Epithelial cell of proximal tubule (primary cell): ENCODE results near the gene AP1B1. TPM values are rescaled to one million over a fixed set of nuclear protein-coding genes. Genes with fewer than 3 reads are reported as not detected.

Experiments used
- DNase-seq: peaks from one replicate; pipeline ENCODE4 v3.0.0-alpha.2; 2011; ENCODE audit warnings: low read depth
- H3K4me3 ChIP-seq: 2 replicates; pipeline ENCODE4 v1.5.1; 2011; ENCODE audit warnings: low read depth, mild to moderate bottlenecking, low read length
- total RNA-seq: library from RNA; depleted of rRNA; stranded (reverse); fragments of >200 nt; gene quantifications from 2 replicates; pipeline ENCODE4 v1.2.3, GENCODE V29; 2015
- TF ChIP-seq, protein P1 (sequence below): conservative IDR thresholded peaks from 2 replicates; pipeline ENCODE4 v1.5.1; 2012; ENCODE audit warnings: low read depth, mild to moderate bottlenecking, low read length

The AP1B1 gene
- total RNA-seq, 1 donor from 2014 or later: 50.3 TPM

DNA sequence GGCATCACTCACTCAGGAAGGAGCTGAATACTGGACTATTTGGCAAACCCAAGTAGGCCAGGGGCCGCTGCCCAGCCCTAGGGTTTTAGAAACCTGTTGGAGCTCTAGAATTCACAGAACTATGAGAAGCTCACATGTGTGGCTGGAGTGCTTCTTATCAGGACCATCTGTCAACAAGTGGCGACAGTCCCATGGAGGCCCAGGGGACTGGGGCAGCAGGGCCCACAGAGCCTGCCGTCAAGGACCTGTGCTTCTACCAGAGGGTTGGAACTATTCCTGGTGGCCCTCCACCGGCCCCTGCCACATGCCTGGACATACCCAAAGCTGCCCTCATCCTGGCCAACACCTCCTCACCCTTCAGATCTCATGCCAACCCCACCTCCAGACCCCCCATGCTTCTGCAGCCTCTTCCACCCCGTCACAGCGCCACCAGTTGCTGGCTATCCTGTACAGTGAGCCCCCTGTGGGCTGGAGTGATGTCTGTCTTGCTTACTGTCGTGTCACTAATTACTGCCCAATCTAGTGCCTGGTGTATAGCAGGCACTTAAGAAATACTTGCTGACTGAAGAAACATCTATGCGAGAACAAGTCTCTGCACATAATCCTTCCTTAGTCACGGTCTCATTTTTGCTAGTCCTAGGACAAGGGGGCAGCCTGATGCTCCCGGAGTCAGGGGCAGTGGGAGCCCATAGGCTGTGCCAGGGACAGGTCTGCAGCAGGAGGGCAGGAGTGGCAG lies 45.6 kb downstream of the AP1B1 start:
- DNase-seq: no peak
- TF ChIP-seq, protein P1, sequence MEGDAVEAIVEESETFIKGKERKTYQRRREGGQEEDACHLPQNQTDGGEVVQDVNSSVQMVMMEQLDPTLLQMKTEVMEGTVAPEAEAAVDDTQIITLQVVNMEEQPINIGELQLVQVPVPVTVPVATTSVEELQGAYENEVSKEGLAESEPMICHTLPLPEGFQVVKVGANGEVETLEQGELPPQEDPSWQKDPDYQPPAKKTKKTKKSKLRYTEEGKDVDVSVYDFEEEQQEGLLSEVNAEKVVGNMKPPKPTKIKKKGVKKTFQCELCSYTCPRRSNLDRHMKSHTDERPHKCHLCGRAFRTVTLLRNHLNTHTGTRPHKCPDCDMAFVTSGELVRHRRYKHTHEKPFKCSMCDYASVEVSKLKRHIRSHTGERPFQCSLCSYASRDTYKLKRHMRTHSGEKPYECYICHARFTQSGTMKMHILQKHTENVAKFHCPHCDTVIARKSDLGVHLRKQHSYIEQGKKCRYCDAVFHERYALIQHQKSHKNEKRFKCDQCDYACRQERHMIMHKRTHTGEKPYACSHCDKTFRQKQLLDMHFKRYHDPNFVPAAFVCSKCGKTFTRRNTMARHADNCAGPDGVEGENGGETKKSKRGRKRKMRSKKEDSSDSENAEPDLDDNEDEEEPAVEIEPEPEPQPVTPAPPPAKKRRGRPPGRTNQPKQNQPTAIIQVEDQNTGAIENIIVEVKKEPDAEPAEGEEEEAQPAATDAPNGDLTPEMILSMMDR: no peak
- no peak overlapping the region for H3K4me3 ChIP-seq

DNA sequence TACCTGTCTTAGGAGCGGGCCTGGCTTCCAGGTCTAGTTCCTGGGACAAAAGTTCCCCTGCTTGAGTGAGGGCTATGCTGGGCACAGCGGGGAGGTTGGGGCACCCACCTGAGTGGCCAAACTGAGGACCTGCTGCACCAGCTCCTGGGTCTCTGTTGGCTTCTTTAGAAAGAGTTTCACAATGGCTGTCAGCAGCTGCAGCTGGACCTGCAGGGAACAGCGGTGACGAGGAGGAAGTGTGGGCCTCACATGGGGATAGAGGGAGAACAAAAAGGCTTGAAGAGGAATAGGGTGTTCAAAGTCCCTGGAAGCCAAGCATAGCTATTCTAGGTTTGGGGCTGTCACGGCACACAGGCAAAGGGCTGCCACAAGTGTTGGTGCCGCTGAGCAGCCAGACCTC lies 46.2 kb downstream of the AP1B1 start:
- DNase-seq: no peak
- no peak overlapping the region for H3K4me3 ChIP-seq
- TF ChIP-seq, protein P1: no peak

- no peak for DNase-seq
- no peak overlapping the region for H3K4me3 ChIP-seq
- TF ChIP-seq, protein P1: no peak
Measured at GRCh38 chr22:29341849-29342127, 46.6 kb downstream of the AP1B1 start.

DNA sequence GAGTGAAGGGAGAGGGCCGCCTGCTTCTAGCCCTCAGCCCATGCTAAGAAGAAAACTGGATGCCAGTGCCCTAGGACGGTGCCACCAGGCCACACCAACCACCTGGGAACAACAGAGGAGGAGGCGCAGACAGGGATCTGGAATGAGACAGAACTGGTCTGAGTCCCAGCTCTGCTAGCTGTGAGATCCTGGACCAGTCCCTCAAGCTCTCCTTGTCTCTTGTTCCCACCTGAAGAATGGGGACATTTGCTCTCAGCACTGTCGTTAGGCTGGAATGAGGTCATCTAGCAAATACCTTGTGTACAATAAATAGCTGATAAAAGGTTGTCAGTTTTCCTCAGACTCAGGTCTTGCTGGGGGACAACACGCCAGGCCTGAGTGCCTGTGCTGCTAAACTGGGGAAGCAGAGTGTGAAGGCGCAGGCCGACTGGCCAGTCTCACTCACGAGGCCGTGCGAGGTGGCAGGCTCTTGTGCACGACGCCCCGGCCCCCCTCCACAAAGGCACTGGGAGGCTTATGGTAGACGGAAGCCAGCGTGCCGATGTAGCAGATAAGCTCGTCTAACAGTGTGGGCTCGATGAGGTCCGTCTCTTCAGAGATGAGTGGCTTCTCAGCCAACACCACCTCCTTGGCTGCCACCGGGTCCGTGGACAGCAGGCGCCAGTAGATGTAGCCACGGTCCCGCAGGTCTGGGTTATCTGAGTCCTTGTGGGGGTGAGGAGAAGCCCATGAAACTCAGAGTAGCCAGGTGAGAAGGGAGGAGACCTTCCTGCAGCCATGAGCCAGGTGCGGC lies 47.1 kb downstream of the AP1B1 start:
- DNase-seq: no peak
- TF ChIP-seq, protein P1: no peak
- no peak overlapping the region for H3K4me3 ChIP-seq

- DNase-seq: no peak
- H3K4me3 ChIP-seq: no peak overlapping the region
- TF ChIP-seq, protein P1: no peak
Measured at GRCh38 chr22:29340566-29340965, 47.8 kb downstream of the AP1B1 start.

GRCh38 chr22:29339381-29340235 lies 48.8 kb downstream of the AP1B1 start:
- TF ChIP-seq, protein P1: no peak
- DNase-seq: no peak
- no peak overlapping the region for H3K4me3 ChIP-seq
